Cardiac atrium fibroblast (primary cell): ENCODE results near the gene FOXD4L1. TPM values are rescaled to one million over a fixed set of nuclear protein-coding genes. Genes with fewer than 3 reads are reported as not detected.

Experiments
- total RNA-seq: library from RNA; depleted of rRNA; stranded (reverse); fragments of >200 nt; gene quantifications from 2 replicates; pipeline ENCODE4 v1.2.3, GENCODE V29; 2015

The FOXD4L1 gene
- total RNA-seq, result 0.16 TPM in 1 of 2 replicates, not detected in the other

GRCh38 chr2:113498365-113498764, at the start of gene FOXD4L1:
TSS of gene FOXD4L1 (plus strand) at chr2:113498665. CDS start at chr2:113499257, 592 bp downstream.

Other genes with a start within 250 kb of the FOXD4L1 start
- gene PAX8, start 219.7 kb upstream of the FOXD4L1 start, total RNA-seq, result under 0.01 TPM in 1 of 2 replicates, not detected in the other
- 23.6 and 24.9 TPM in 2 replicates for gene ZNG1B, start 61.0 kb upstream of the FOXD4L1 start, total RNA-seq
- 1.4 and 3.9 TPM in 2 replicates for gene RABL2A, start 128.6 kb downstream of the FOXD4L1 start, total RNA-seq